Esophagus squamous epithelium (tissue), 4 donors: ENCODE measurements around the gene LFNG.

Experiments
- POLR2A ChIP-seq, 4 donors: fragments of 450-650 bp; IDR thresholded peaks; one replicate each; pipeline ENCODE4 v1.6.1; 2017; ENCODE audit warnings: antibody characterized with exemption in 4 of 4, mild to moderate bottlenecking in 4 of 4, moderate library complexity in 3 of 4
- TF ChIP-seq, protein P1 (sequence below), 6 experiments: fragments of 450-650 bp in 4 of 6; fragments of 200-600 bp in 2 of 6; sonication (generic) in 2 of 6; IDR thresholded peaks; one replicate each; pipeline ENCODE4 v1.5.1; 2016 to 2019; ENCODE audit warnings: antibody characterized with exemption in 6 of 6, mild to moderate bottlenecking in 4 of 6, moderate library complexity in 4 of 6

DNA sequence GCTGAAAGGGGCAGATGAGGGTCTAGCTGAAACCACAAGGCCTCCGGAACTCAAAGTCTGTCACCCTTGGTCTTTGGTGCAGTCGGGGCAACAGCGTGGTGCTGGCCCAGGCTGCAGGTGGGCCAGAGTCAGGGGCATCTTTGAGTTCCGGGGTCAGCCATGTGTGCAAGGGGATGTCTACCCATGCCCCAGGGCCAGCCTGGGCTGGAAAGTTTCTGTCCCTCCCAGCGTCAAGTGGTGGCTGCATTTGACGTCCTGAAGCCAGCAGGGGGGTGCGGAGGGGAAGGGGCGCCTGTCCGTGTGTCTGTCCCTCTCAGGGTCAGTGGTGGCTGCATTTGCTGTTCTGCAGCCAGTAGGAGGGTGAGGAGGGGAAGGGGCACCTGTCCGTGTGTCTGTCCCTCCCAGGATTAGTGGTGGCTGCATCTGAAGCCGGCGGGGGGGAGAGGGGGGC lies 35.1 kb downstream of the LFNG start:
- TF ChIP-seq, protein P1, sequence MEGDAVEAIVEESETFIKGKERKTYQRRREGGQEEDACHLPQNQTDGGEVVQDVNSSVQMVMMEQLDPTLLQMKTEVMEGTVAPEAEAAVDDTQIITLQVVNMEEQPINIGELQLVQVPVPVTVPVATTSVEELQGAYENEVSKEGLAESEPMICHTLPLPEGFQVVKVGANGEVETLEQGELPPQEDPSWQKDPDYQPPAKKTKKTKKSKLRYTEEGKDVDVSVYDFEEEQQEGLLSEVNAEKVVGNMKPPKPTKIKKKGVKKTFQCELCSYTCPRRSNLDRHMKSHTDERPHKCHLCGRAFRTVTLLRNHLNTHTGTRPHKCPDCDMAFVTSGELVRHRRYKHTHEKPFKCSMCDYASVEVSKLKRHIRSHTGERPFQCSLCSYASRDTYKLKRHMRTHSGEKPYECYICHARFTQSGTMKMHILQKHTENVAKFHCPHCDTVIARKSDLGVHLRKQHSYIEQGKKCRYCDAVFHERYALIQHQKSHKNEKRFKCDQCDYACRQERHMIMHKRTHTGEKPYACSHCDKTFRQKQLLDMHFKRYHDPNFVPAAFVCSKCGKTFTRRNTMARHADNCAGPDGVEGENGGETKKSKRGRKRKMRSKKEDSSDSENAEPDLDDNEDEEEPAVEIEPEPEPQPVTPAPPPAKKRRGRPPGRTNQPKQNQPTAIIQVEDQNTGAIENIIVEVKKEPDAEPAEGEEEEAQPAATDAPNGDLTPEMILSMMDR (IDR thresholded peaks at IDR 0.05) = no peak
- TF ChIP-seq POLR2A (IDR thresholded peaks at IDR 0.05) = no peak
